WTC11 (cell line): ENCODE data around the gene PCBD2.

ENCODE experiments used
- ATF1 ChIP-seq: sonication (generic); formaldehyde crosslinking; IDR thresholded peaks from 2 replicates; pipeline ENCODE4 v1.8.1; 2023; ENCODE audit warnings: mild to moderate bottlenecking, moderate library complexity, missing genetic modification reagents
- CBFB ChIP-seq: sonication (generic); formaldehyde crosslinking; IDR thresholded peaks from 2 replicates; pipeline ENCODE4 v1.8.1; 2022; ENCODE audit warnings: mild to moderate bottlenecking, low read depth, missing genetic modification reagents
- CTCF ChIP-seq: fragments of 200-600 bp; IDR thresholded peaks from 2 replicates; pipeline ENCODE4 v1.8.0; 2022; ENCODE audit warnings: antibody characterized with exemption
- FOXJ3 ChIP-seq: sonication (generic); formaldehyde crosslinking; IDR thresholded peaks from 2 replicates; pipeline ENCODE4 v1.9.0; 2021; ENCODE audit warnings: missing genetic modification reagents, mild to moderate bottlenecking, borderline replicate concordance
- MAX ChIP-seq: sonication (generic); formaldehyde crosslinking; IDR thresholded peaks from 2 replicates; pipeline ENCODE4 v1.8.0; 2022; ENCODE audit warnings: mild to moderate bottlenecking, missing genetic modification reagents
- NFYB ChIP-seq: sonication (generic); formaldehyde crosslinking; conservative IDR thresholded peaks from 2 replicates; pipeline ENCODE4 v1.8.0; 2022; ENCODE audit warnings: low read depth, missing genetic modification reagents
- NR2C2 ChIP-seq: sonication (generic); formaldehyde crosslinking; IDR thresholded peaks from 2 replicates; pipeline ENCODE4 v1.8.0; 2022; ENCODE audit warnings: mild to moderate bottlenecking, missing genetic modification reagents
- TCF7 ChIP-seq: sonication (generic); formaldehyde crosslinking; IDR thresholded peaks from 2 replicates; pipeline ENCODE4 v1.8.0; 2022; ENCODE audit warnings: mild to moderate bottlenecking, low read depth, missing genetic modification reagents, moderate library complexity
- TF ChIP-seq, protein P1 (sequence below): sonication (generic); formaldehyde crosslinking; IDR thresholded peaks from 2 replicates; pipeline ENCODE4 v1.8.1; 2023; ENCODE audit warnings: mild to moderate bottlenecking, missing genetic modification reagents, moderate library complexity
- TF ChIP-seq, protein P2 (sequence below): fragments of 250-450 bp; sonication (Bioruptor Pico); IDR thresholded peaks from 2 replicates; pipeline ENCODE4 v1.9.0; 2021; ENCODE audit warnings: mild to moderate bottlenecking
- TF ChIP-seq, protein P3 (sequence below): sonication (generic); formaldehyde crosslinking; IDR thresholded peaks from 2 replicates; pipeline ENCODE4 v1.8.1; 2023; ENCODE audit warnings: mild to moderate bottlenecking, missing genetic modification reagents, moderate library complexity
- TF ChIP-seq, protein P4 (sequence below): sonication (generic); formaldehyde crosslinking; IDR thresholded peaks from 2 replicates; pipeline ENCODE4 v1.8.0; 2022; ENCODE audit warnings: mild to moderate bottlenecking, missing genetic modification reagents

- TF ChIP-seq, protein P1, sequence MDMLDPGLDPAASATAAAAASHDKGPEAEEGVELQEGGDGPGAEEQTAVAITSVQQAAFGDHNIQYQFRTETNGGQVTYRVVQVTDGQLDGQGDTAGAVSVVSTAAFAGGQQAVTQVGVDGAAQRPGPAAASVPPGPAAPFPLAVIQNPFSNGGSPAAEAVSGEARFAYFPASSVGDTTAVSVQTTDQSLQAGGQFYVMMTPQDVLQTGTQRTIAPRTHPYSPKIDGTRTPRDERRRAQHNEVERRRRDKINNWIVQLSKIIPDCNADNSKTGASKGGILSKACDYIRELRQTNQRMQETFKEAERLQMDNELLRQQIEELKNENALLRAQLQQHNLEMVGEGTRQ = no peak
- TF ChIP-seq, protein P2, sequence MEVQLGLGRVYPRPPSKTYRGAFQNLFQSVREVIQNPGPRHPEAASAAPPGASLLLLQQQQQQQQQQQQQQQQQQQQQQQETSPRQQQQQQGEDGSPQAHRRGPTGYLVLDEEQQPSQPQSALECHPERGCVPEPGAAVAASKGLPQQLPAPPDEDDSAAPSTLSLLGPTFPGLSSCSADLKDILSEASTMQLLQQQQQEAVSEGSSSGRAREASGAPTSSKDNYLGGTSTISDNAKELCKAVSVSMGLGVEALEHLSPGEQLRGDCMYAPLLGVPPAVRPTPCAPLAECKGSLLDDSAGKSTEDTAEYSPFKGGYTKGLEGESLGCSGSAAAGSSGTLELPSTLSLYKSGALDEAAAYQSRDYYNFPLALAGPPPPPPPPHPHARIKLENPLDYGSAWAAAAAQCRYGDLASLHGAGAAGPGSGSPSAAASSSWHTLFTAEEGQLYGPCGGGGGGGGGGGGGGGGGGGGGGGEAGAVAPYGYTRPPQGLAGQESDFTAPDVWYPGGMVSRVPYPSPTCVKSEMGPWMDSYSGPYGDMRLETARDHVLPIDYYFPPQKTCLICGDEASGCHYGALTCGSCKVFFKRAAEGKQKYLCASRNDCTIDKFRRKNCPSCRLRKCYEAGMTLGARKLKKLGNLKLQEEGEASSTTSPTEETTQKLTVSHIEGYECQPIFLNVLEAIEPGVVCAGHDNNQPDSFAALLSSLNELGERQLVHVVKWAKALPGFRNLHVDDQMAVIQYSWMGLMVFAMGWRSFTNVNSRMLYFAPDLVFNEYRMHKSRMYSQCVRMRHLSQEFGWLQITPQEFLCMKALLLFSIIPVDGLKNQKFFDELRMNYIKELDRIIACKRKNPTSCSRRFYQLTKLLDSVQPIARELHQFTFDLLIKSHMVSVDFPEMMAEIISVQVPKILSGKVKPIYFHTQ (CRISPR knock-in tag) = no peak
- TF ChIP-seq CTCF = peak; percentile 36; the same call in 1 of the 2 replicates
- TF ChIP-seq NR2C2 (CRISPR knock-in tag) = no peak
- TF ChIP-seq TCF7 (CRISPR knock-in tag) = no peak
- TF ChIP-seq MAX (CRISPR knock-in tag) = no peak
- TF ChIP-seq FOXJ3 (CRISPR knock-in tag) = no peak
- TF ChIP-seq NFYB = no peak
- no peak for TF ChIP-seq ATF1 (CRISPR knock-in tag)
- TF ChIP-seq, protein P3, sequence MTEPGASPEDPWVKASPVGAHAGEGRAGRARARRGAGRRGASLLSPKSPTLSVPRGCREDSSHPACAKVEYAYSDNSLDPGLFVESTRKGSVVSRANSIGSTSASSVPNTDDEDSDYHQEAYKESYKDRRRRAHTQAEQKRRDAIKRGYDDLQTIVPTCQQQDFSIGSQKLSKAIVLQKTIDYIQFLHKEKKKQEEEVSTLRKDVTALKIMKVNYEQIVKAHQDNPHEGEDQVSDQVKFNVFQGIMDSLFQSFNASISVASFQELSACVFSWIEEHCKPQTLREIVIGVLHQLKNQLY (CRISPR knock-in tag) = no peak
- no peak for TF ChIP-seq CBFB
- TF ChIP-seq, protein P4, sequence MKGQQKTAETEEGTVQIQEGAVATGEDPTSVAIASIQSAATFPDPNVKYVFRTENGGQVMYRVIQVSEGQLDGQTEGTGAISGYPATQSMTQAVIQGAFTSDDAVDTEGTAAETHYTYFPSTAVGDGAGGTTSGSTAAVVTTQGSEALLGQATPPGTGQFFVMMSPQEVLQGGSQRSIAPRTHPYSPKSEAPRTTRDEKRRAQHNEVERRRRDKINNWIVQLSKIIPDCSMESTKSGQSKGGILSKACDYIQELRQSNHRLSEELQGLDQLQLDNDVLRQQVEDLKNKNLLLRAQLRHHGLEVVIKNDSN (CRISPR knock-in tag) = no peak
Measured at GRCh38 chr5:134917070-134917815, 12.3 kb downstream of the PCBD2 start.
